ENCODE measurements around the gene HMOX2.
A peak's percentile ranks its signal among the peaks of the same experiment; 100 is the strongest.

The HMOX2 gene

DNA sequence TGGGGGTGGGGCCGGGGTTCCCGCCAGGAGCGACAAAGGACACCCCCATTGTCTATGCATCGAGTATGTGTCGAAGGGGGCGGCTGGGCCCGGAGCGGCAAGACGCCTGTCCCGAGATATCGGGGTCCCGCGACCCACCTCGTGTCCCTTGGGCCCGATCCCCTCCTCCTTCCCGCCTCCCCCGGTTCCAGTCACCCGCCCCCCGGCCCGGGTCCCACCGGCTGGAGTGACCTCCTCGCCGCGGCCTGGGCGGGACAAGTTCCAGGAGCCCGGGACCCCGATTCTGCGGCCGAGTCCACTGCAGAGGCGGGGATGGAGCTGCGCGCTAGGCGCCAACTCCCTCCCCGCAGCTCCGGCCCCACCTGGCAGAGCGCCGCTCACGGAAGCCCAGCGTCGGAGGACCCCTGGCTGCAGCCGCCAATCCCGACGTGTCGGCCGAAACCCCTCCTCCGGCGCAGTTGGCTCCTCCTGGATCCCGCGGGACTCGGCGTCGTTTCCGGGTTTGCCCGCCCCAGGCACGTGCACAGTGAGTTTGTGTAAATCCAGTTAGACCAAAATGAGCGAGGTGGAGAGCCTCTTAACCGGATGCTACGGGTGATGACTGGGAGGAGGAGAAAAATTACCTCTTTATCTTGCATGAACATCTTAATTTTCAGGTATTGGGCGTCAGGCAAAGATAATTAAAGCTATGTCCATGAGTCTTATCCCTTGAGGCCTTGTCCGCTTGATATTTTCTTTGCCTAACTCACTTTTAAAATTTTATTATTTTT is 1.8 kb upstream of the HMOX2 start, which contains the start of gene NMRAL1:
Gene NMRAL1 (minus strand): TSS at position 434 of the 770 bp plus-strand sequence. CDS start 493 bp downstream, outside the sequence.
- TF ChIP-seq, protein P1, sequence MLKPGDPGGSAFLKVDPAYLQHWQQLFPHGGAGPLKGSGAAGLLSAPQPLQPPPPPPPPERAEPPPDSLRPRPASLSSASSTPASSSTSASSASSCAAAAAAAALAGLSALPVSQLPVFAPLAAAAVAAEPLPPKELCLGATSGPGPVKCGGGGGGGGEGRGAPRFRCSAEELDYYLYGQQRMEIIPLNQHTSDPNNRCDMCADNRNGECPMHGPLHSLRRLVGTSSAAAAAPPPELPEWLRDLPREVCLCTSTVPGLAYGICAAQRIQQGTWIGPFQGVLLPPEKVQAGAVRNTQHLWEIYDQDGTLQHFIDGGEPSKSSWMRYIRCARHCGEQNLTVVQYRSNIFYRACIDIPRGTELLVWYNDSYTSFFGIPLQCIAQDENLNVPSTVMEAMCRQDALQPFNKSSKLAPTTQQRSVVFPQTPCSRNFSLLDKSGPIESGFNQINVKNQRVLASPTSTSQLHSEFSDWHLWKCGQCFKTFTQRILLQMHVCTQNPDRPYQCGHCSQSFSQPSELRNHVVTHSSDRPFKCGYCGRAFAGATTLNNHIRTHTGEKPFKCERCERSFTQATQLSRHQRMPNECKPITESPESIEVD (tag by site-specific recombination; IDR thresholded peaks at IDR 0.05), result no peak
- TF ChIP-seq, protein P2, sequence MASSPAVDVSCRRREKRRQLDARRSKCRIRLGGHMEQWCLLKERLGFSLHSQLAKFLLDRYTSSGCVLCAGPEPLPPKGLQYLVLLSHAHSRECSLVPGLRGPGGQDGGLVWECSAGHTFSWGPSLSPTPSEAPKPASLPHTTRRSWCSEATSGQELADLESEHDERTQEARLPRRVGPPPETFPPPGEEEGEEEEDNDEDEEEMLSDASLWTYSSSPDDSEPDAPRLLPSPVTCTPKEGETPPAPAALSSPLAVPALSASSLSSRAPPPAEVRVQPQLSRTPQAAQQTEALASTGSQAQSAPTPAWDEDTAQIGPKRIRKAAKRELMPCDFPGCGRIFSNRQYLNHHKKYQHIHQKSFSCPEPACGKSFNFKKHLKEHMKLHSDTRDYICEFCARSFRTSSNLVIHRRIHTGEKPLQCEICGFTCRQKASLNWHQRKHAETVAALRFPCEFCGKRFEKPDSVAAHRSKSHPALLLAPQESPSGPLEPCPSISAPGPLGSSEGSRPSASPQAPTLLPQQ (tag by site-specific recombination; IDR thresholded peaks at IDR 0.05), result no peak
- no peak for TF ChIP-seq ZNF23 (tag by site-specific recombination; IDR thresholded peaks at IDR 0.05; ENCODE audit: borderline replicate concordance)
- TF ChIP-seq, protein P3, sequence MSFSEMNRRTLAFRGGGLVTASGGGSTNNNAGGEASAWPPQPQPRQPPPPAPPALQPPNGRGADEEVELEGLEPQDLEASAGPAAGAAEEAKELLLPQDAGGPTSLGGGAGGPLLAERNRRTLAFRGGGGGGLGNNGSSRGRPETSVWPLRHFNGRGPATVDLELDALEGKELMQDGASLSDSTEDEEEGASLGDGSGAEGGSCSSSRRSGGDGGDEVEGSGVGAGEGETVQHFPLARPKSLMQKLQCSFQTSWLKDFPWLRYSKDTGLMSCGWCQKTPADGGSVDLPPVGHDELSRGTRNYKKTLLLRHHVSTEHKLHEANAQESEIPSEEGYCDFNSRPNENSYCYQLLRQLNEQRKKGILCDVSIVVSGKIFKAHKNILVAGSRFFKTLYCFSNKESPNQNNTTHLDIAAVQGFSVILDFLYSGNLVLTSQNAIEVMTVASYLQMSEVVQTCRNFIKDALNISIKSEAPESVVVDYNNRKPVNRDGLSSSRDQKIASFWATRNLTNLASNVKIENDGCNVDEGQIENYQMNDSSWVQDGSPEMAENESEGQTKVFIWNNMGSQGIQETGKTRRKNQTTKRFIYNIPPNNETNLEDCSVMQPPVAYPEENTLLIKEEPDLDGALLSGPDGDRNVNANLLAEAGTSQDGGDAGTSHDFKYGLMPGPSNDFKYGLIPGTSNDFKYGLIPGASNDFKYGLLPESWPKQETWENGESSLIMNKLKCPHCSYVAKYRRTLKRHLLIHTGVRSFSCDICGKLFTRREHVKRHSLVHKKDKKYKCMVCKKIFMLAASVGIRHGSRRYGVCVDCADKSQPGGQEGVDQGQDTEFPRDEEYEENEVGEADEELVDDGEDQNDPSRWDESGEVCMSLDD (tag by site-specific recombination; IDR thresholded peaks at IDR 0.05), result no peak
- TF ChIP-seq ZNF624 (tag by site-specific recombination; IDR thresholded peaks at IDR 0.05), result no peak
- TF ChIP-seq, protein P4, sequence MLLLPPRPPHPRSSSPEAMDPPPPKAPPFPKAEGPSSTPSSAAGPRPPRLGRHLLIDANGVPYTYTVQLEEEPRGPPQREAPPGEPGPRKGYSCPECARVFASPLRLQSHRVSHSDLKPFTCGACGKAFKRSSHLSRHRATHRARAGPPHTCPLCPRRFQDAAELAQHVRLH (tag by site-specific recombination; IDR thresholded peaks at IDR 0.05), result no peak
- no peak for TF ChIP-seq ZNF747 (tag by site-specific recombination; IDR thresholded peaks at IDR 0.05)
- TF ChIP-seq ZNF19 (tag by site-specific recombination; IDR thresholded peaks at IDR 0.05; ENCODE audit: low read depth), result no peak
- no peak for TF ChIP-seq ZEB2 (tag by site-specific recombination; IDR thresholded peaks at IDR 0.05)
- TF ChIP-seq ZNF146 (tag by site-specific recombination; IDR thresholded peaks at IDR 0.05), result no peak
- TF ChIP-seq ZNF214 (tag by site-specific recombination; IDR thresholded peaks at IDR 0.05; ENCODE audit: borderline replicate concordance), result no peak
- TF ChIP-seq ZNF37A (tag by site-specific recombination; IDR thresholded peaks at IDR 0.05), result no peak
- TF ChIP-seq, protein P5, sequence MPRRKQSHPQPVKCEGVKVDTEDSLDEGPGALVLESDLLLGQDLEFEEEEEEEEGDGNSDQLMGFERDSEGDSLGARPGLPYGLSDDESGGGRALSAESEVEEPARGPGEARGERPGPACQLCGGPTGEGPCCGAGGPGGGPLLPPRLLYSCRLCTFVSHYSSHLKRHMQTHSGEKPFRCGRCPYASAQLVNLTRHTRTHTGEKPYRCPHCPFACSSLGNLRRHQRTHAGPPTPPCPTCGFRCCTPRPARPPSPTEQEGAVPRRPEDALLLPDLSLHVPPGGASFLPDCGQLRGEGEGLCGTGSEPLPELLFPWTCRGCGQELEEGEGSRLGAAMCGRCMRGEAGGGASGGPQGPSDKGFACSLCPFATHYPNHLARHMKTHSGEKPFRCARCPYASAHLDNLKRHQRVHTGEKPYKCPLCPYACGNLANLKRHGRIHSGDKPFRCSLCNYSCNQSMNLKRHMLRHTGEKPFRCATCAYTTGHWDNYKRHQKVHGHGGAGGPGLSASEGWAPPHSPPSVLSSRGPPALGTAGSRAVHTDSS (tag by site-specific recombination; IDR thresholded peaks at IDR 0.05), result no peak
- Histone ChIP-seq H3K4me3 (ENCODE audit: low read depth, low read length) (peak within 1 kb of the TSS; percentile 28), H3K27ac (ENCODE audit: extremely low read depth, low read depth, low read length) (no peak within 1 kb of the TSS), H3K4me1 (ENCODE audit: control insufficient read depth, insufficient read depth, low read length) (0 out of 2 replicates have a peak, but pooled peaks cover 2% of the 10 kb centered on the region), H3K36me3 (ENCODE audit: control insufficient read depth in 2 of 2, insufficient read depth in 1 of 2, low read length in 2 of 2) (no peaks in the 10 kb centered on the region; a peak in 1 of 3 replicates), H3K9me3 (ENCODE audit: control insufficient read depth, insufficient read depth, low read depth, low read length) (no peaks in the 10 kb centered on the region)
- POLR2A ChIA-PET, result interaction anchor here (2.3 kb wide), 1 partner anchor 11 kb away, joined by 8 read pairs; no protein-coding TSS in a partner anchor
- CTCF ChIA-PET, result interaction anchor here (0.6 kb wide), 1 partner anchor 308 kb away, joined by 3 read pairs; no protein-coding TSS in a partner anchor

DNA sequence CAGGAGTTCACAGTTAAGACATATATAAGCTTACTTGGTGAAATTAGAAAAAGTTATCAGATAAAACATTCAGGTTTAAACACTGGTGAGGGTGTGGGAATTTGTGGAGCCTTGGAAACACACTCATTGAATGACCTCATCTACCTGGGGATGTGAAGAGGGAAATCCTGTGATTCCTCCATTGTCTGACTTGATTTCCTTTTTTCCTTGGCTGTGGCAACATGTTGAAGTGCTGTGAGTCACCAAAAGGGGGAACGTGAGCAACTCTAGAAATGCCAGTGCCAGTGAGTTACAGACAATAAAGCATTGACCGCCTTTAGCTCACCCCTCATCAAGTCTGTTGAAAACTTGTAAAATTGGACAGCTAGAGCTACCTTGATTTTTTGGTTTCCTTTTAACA is 1.8 kb downstream of the HMOX2 start:
- Histone ChIP-seq H3K9me3 (ENCODE audit: control insufficient read depth, insufficient read depth, low read depth, low read length) (no peaks in the 10 kb centered on the region), H3K27ac (ENCODE audit: extremely low read depth, low read depth, low read length) (no peak overlapping the region), H3K4me3 (ENCODE audit: low read depth, low read length) (no peak overlapping the region), H3K4me1 (ENCODE audit: control insufficient read depth, insufficient read depth, low read length) (peaks cover 7% of the 10 kb centered on the region; the same call in 1 of the 2 replicates), H3K36me3 (ENCODE audit: control insufficient read depth in 2 of 2, insufficient read depth in 1 of 2, low read length in 2 of 2) (no peaks in the 10 kb centered on the region; a peak in 1 of 3 replicates)
- ChIA-PET POLR2A (no interaction called here), CTCF (interaction anchor here (0.7 to 2.3 kb wide), 3 partner anchors 23 to 1510 kb away, joined by 3 to 6 read pairs (median 3); no protein-coding TSS in a partner anchor)
- TF ChIP-seq ZSCAN16 (tag by site-specific recombination; IDR thresholded peaks at IDR 0.05), result no peak
- no peak for TF ChIP-seq ZNF501 (tag by site-specific recombination; IDR thresholded peaks at IDR 0.05)
- no peak for TF ChIP-seq ZFP69B (tag by site-specific recombination; IDR thresholded peaks at IDR 0.05)
- no peak for TF ChIP-seq ZBTB1 (tag by site-specific recombination; IDR thresholded peaks at IDR 0.05)
- no peak for TF ChIP-seq ZFP3 (tag by site-specific recombination; IDR thresholded peaks at IDR 0.05; ENCODE audit: low read depth)
- TF ChIP-seq ZNF473 (tag by site-specific recombination; IDR thresholded peaks at IDR 0.05), result no peak
- 0 out of 2 replicates have a peak, but pooled peaks have one; percentile 63 for TF ChIP-seq ZNF701 (tag by site-specific recombination; IDR thresholded peaks at IDR 0.05)
- 0 out of 2 replicates have a peak, but pooled peaks have one; percentile 41 for TF ChIP-seq SCRT2 (tag by site-specific recombination; IDR thresholded peaks at IDR 0.05)
- TF ChIP-seq ZNF621 (tag by site-specific recombination; IDR thresholded peaks at IDR 0.05), result no peak
- no peak for TF ChIP-seq YY2 (tag by site-specific recombination; IDR thresholded peaks at IDR 0.05)
- peak; percentile 84 for TF ChIP-seq PRDM1 (tag by site-specific recombination; IDR thresholded peaks at IDR 0.05)
- TF ChIP-seq ZEB2 (tag by site-specific recombination; IDR thresholded peaks at IDR 0.05), result 0 out of 2 replicates have a peak, but pooled peaks have one; percentile 35
- TF ChIP-seq ZNF629 (tag by site-specific recombination; IDR thresholded peaks at IDR 0.05), result no peak

Measured in HEK293 (cell line).